GM10847 (cell line): Measurements from ENCODE around the gene TMEM14C.

Source experiments
- POLR2A ChIP-seq: IDR thresholded peaks from 2 replicates; pipeline ENCODE4 v1.6.1; 2011; ENCODE audit not compliant: insufficient read length; ENCODE audit errors: extremely low read depth

TMEM14C gene

GRCh38 chr6:10722820-10723566, at the start of gene TMEM14C:
TMEM14C (plus strand) TSS chr6:10723070; CDS start chr6:10724614, 1,544 bp downstream.
- TF ChIP-seq POLR2A = peak; percentile 91

- TF ChIP-seq POLR2A = no peak
Measured at GRCh38 chr6:10676403-10676802, 46.5 kb upstream of the TMEM14C start.

GRCh38 chr6:10678456-10678855, 44.4 kb upstream of the TMEM14C start:
- no peak for TF ChIP-seq POLR2A

DNA sequence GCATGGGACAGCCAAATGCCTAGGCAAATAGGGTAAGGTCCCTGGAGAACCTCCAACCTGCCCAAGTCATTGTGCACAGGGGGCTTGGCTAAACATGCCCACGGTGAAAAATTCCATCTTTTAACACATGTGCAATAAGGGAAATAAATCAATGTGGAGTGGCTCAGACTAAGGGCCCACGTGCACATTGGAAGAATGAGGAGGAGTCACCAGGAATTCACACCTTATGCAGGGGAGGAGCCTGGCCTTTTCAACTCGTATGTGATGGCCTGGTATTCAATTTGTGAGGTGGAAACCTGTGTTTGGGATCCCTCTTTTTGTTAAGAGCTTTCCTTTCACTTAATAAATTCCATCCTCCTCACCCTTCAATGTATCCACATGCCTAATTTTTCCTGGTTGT, 41.1 kb upstream of the TMEM14C start:
- TF ChIP-seq POLR2A = no peak

DNA sequence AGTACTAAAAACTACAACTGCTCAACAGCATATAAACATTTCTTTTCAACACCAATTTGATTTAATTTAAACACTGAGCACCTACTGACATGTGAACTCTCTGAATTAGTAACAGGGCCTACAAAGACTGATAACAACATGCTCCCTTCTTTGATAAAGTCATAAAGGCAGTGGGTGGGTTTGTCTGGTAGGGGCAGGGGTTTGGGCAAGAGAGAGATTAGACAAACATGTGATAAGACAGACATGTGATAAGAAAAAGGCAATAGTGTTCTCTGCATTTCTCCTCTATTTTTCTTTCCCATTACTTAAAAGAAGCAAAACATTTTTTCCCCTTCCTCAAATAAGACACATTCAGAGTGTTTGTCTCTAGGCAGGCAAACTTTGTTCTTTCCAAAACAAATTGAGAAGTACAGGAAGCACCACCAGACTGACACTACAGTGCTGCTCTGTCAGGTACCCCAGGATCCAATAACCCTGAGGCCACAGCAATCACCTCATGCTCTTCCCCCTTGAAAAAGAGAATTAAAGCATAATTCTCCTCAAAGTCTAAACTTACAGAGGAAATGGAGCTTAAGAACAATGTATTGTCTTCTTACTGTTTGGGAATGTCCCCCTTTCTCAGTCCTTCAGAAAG, 40.4 kb upstream of the TMEM14C start:
- TF ChIP-seq POLR2A = no peak

DNA sequence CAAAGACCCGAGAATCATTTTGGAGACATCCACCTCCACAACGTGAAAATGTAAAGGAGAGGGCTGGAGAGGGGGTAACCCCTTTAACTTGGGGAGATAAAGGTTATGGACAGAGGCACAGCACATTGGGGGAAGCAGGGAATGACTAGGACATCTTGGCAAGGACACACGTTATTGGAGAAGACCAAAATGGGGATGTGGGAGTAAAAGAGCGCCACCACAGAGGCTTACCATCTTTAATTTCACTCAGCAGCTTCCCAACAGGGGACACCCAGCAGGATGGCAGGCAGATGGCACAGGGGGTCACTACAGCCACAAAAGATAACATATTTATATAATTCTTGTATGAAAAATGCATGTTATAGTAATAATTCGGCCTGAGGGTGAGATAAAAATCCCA, 38.3 kb upstream of the TMEM14C start:
- no peak for TF ChIP-seq POLR2A

- TF ChIP-seq POLR2A = no peak
Measured at GRCh38 chr6:10685092-10685915, 37.6 kb upstream of the TMEM14C start.

DNA sequence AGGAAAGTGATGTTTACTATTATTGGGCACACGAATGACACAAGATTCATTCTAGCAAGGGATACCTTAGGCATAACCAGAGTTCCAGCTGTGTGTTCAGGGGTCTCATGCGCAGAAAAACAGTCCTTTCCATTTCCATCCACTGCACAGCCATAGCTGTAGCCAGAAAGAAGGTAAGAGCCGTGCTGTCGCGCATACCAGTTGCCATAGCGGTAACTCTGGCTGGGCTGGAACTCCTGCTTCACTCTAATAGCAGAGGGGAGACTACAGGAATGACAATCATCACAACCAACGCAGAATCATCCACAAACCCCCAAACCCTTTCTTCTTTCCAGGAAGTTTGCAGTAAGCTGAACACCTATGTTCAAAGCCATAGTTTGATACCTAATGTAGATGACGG, 36.0 kb upstream of the TMEM14C start:
- no peak for TF ChIP-seq POLR2A

DNA sequence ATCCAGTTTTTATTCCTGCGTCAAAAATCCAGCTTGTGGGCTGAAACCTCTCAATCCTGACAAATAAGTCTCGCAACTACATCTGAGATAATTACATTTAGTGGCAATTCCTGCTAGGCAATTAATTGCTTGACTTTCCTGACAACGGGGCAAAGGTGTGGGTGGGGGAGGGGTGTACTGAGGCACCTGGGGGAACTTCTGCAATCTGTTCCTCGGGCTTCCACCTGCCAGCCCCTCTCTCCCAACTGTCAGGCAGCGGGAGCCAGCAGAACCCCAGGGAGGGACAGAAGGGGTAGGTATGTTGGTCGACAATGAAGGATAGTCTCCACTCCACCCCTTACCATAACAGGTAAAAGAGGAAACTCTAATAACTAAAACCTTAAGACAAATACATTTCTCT, 35.3 kb upstream of the TMEM14C start:
- no peak for TF ChIP-seq POLR2A

DNA sequence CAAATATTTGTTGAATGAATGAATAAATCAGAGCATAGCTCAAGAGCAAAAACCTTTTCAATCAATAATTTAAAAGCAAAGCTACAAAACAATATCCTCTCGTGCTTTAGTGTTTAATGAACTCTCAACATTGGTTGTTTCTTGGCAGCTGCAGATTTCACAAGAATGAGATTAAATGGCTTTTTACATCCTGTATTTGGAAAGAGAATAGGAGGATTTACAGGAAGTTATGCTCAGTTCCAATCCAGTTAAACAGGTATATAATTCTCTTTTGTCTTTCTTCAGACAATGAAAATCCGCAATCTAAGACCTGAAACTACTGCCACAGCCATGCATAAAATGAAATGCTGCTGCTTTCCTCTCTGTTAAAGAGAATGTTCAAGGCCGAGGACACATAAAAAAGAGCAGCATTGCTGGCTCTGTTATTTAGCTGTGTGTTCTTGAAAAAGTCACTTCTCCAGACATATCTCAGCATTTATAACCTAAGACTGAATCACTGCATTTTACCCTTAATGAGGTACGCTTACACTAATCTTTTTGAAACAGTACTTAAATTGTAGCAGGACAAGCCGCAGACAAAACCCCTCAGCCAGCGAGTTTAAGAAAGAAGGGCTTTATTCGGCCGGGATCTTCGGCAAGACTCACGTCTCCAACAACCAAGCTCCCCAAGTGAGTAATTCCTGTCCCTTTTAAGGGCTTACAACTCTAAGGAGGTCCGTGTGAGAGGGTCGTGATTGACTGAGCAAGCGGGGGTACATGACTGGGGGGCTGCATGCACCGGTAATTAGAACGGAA, 32.0 kb upstream of the TMEM14C start:
- no peak for TF ChIP-seq POLR2A

DNA sequence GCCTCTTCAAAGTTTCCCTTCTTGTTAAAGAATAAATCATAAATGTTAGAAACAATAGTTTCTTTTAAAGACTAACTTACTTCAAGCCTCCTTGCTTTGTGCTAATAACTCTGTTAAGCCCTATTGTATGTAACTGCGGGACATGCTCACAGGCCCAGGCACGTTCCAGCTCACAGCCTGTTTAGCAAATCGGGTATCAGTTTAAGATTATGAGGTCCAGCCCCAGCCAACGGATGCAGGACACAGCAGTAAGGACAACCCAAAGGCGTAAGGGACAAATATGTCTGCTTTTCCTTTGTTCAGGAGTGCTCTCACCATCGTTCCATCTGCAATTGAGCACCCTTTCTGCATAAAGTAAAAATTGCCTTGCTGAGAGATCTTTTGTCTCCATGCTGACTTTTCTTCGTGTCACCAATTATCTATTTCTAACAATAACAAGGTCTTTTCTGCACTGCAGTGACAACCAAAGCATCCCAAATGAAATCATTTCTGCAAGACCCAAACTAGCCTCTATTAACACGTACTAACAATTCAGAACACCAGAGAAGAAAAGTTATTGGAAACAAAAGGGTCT, 29.8 kb upstream of the TMEM14C start:
- no peak for TF ChIP-seq POLR2A

DNA sequence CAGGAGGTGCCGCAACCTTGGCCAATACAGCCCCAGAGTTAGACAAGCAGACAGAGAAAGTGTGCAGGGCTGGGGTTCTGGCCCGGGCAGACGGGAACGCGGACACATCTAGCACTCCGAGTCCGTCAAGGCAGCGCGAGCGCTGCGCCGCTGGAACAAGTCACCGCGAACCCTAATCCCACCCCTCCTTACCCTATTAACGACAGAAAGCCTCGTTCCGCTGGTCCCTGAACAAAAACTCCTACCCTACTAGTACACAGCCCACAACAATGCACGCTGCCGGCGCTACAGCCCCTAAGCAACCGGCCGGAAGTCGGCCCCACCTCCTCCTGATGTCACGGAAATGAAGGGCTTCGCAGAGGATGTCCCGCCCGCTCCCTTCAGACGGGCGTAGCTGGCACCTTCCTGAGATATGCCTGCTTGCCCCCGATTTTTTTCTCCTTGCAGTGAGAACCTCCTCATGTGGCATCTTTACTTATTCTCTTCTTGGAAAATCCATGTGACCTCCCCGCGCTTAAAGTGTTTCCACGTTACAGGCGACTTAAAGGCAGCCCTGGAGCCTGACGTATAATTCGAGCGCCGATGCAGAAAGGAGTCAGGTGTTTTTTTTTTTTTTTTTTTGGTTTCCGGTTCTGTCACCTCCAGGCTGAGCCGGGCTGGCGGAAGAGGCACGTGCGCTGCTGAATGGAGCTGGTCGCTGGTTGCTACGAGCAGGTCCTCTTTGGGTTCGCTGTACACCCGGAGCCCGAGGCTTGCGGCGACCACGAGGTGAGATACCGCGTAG, 28.4 kb upstream of the TMEM14C start, which contains the start of the genes C6orf52 and PAK1IP1:
TSS of gene C6orf52 (minus strand) at position 315 of the 784 bp plus-strand sequence. CDS start 7,066 bp downstream, outside the sequence.
TSS of gene PAK1IP1 (plus strand) at position 671 of the 784 bp plus-strand sequence. CDS start at position 685, 14 bp downstream.
- TF ChIP-seq POLR2A = peak; percentile 78

GRCh38 chr6:10695086-10695657, 27.7 kb upstream of the TMEM14C start:
- no peak for TF ChIP-seq POLR2A
